K562 (cell line): ENCODE data around the gene CLIP2. TPM values are rescaled to one million over a fixed set of nuclear protein-coding genes. Genes with fewer than 3 reads are reported as not detected.

ENCODE experiments used
- CCAR2 ChIP-seq: fragments of 200-400 bp; formaldehyde crosslinking; IDR thresholded peaks from 2 replicates; pipeline ENCODE4 v1.6.1; 2017; ENCODE audit warnings: mild to moderate bottlenecking, low read depth, low read length
- CEBPG ChIP-seq, 3 experiments: fragments of 200-800 bp in 1 of 3; sonication (Bioruptor generic) in 1 of 3; sonication (generic) in 1 of 3; formaldehyde crosslinking in 1 of 3; IDR thresholded peaks in 2 of 3; conservative IDR thresholded peaks in 1 of 3; 2 replicates each; pipeline versions ENCODE4 v1.6.1 to v1.8.0; 2016 to 2022; ENCODE audit warnings: missing compliant biosample characterization in 2 of 3, missing genetic modification characterization in 2 of 3, mild to moderate bottlenecking in 1 of 3, missing genetic modification reagents in 1 of 3
- EP400 ChIP-seq: fragments of 450-650 bp; IDR thresholded peaks from 2 replicates; pipeline ENCODE4 v1.6.1; 2017; ENCODE audit warnings: antibody characterized with exemption, mild to moderate bottlenecking, moderate library complexity
- HDAC1 ChIP-seq, 2 experiments: fragments of 450-650 bp; IDR thresholded peaks; 2 replicates each; pipeline ENCODE4 v1.6.1; 2016 to 2017; ENCODE audit warnings: inconsistent platforms in 1 of 2, mild to moderate bottlenecking in 1 of 2, moderate library complexity in 1 of 2
- HOXB6 ChIP-seq: fragments of 250-450 bp; sonication (Bioruptor Pico); IDR thresholded peaks from 2 replicates; pipeline ENCODE4 v1.5.1; 2022; ENCODE audit warnings: mild to moderate bottlenecking, borderline replicate concordance
- MTA2 ChIP-seq: fragments of 450-650 bp; IDR thresholded peaks from 2 replicates; pipeline ENCODE4 v1.6.1; 2016; ENCODE audit warnings: low read depth
- MTF1 ChIP-seq: fragments of 250-450 bp; sonication (Bioruptor Pico); IDR thresholded peaks from 2 replicates; pipeline ENCODE4 v1.9.0; 2021; ENCODE audit warnings: moderate library complexity, mild to moderate bottlenecking, inconsistent platforms, borderline replicate concordance
- RAD21 ChIP-seq, 2 experiments: fragments of 250-450 bp in 1 of 2; fragments of 450-650 bp in 1 of 2; sonication (Bioruptor Pico) in 1 of 2; formaldehyde crosslinking in 1 of 2; IDR thresholded peaks in 1 of 2; conservative IDR thresholded peaks in 1 of 2; 2 replicates each; pipeline versions ENCODE4 v1.4.0 to v1.8.0; 2020 to 2022; ENCODE audit warnings: mild to moderate bottlenecking in 2 of 2, moderate library complexity in 1 of 2
- RAD51 ChIP-seq: fragments of 450-650 bp; IDR thresholded peaks from 2 replicates; pipeline ENCODE4 v1.7.1; 2016; ENCODE audit warnings: low read depth, mild to moderate bottlenecking, borderline replicate concordance
- SREBF2 ChIP-seq: sonication (generic); formaldehyde crosslinking; IDR thresholded peaks from 2 replicates; pipeline ENCODE4 v1.4.0; 2020; ENCODE audit warnings: mild to moderate bottlenecking, missing genetic modification reagents
- TAF1 ChIP-seq: IDR thresholded peaks from 2 replicates; pipeline ENCODE4 v1.6.1; 2011; ENCODE audit warnings: mild to moderate bottlenecking, low read length, moderate library complexity; ENCODE audit not compliant: insufficient read depth, control insufficient read depth, severe bottlenecking; ENCODE audit errors: extremely low read depth
- TEAD4 ChIP-seq, 2 experiments: sonication (generic) in 1 of 2; formaldehyde crosslinking in 1 of 2; IDR thresholded peaks; 2 replicates each; pipeline versions ENCODE4 v1.6.1 to v1.8.0; 2012 to 2022; ENCODE audit warnings: borderline replicate concordance in 1 of 2, inconsistent platforms in 1 of 2, low read length in 1 of 2, mild to moderate bottlenecking in 1 of 2, missing genetic modification reagents in 1 of 2
- XRCC3 ChIP-seq: fragments of 450-650 bp; IDR thresholded peaks from 2 replicates; pipeline ENCODE4 v1.6.1; 2017; ENCODE audit warnings: mild to moderate bottlenecking, moderate library complexity
- ZBTB11 ChIP-seq, 3 experiments: fragments of 200-800 bp in 1 of 3; fragments of 250-450 bp in 1 of 3; fragments of 450-650 bp in 1 of 3; sonication (Bioruptor Pico) in 1 of 3; sonication (Bioruptor generic) in 1 of 3; formaldehyde crosslinking in 1 of 3; IDR thresholded peaks; 2 replicates each; pipeline versions ENCODE4 v1.6.1 to v1.8.0; 2016 to 2022; ENCODE audit warnings: mild to moderate bottlenecking in 2 of 3, missing genetic modification characterization in 2 of 3, missing compliant biosample characterization in 1 of 3, moderate library complexity in 1 of 3
- ZC3H11A ChIP-seq: IDR thresholded peaks from 2 replicates; pipeline ENCODE4 v1.6.1; 2012; ENCODE audit warnings: low read depth, low read length, improper control_type of control experiment
- ZFX ChIP-seq: sonication (generic); formaldehyde crosslinking; IDR thresholded peaks from 2 replicates; pipeline ENCODE4 v1.8.0; 2022; ENCODE audit warnings: mild to moderate bottlenecking, missing genetic modification reagents, moderate library complexity
- ZNF217 ChIP-seq: sonication (generic); formaldehyde crosslinking; IDR thresholded peaks from 2 replicates; pipeline ENCODE4 v1.8.0; 2022; ENCODE audit warnings: mild to moderate bottlenecking, missing genetic modification reagents
- ZNF24 ChIP-seq: fragments of 450-650 bp; IDR thresholded peaks from 2 replicates; pipeline ENCODE4 v1.6.1; 2016
- ZNF639 ChIP-seq, 2 experiments: fragments of 200-800 bp in 1 of 2; sonication (Bioruptor generic) in 1 of 2; sonication (generic) in 1 of 2; formaldehyde crosslinking in 1 of 2; IDR thresholded peaks in 1 of 2; conservative IDR thresholded peaks in 1 of 2; 2 replicates each; pipeline versions ENCODE4 v1.5.0 to v1.6.1; 2016 to 2020; ENCODE audit warnings: missing compliant biosample characterization in 1 of 2, missing genetic modification characterization in 1 of 2, missing genetic modification reagents in 1 of 2
- ZNF778 ChIP-seq: fragments of 450-650 bp; formaldehyde crosslinking; IDR thresholded peaks from 2 replicates; pipeline ENCODE4 v1.4.0; 2020; ENCODE audit warnings: mild to moderate bottlenecking, moderate library complexity
- polyA plus RNA-seq, 8 experiments: library from polyadenylated mRNA; depleted of rRNA in 4 of 8; stranded (reverse) in 5 of 8; unstranded in 3 of 8; fragments of >200 nt; fragmentation: Nextera tagmentation in 2 of 8; fragmentation: Illumina TruSeq in 1 of 8; extraction: Ambion mirVana in 2 of 8; extraction: Trizol in 1 of 8; gene quantifications; 2 replicates each; pipeline versions ENCODE4 v1.2.1 to v1.2.3, GENCODE V29; 2011 to 2014; ENCODE audit warnings: inconsistent platforms in 1 of 8, missing spikeins in 1 of 8
- total RNA-seq, 7 experiments: library from RNA; depleted of rRNA in 6 of 7; stranded (reverse); fragments of >200 nt in 6 of 7; fragmentation: Illumina TruSeq in 2 of 7; extraction: Trizol in 2 of 7; gene quantifications; 2 replicates each; pipeline versions ENCODE4 v1.2.1 to v1.2.3, GENCODE V29; 2011 to 2021; ENCODE audit warnings: low replicate concordance in 1 of 7
- TF ChIP-seq, protein P1 (sequence below), 2 experiments: fragments of 250-450 bp in 1 of 2; fragments of 450-650 bp in 1 of 2; sonication (Bioruptor Pico) in 1 of 2; IDR thresholded peaks; 2 replicates each; pipeline versions ENCODE4 v1.6.1 to v1.8.0; 2016 to 2021; ENCODE audit warnings: mild to moderate bottlenecking in 2 of 2, moderate library complexity in 2 of 2, missing compliant biosample characterization in 1 of 2, missing genetic modification characterization in 1 of 2

The CLIP2 gene
- total and polyA plus RNA-seq, 9 of the 15 experiments (the other 6 are each of a cell fraction or from before 2014, with no cell fraction given), result 0.07 to 5.4 (median 2.1) TPM

DNA sequence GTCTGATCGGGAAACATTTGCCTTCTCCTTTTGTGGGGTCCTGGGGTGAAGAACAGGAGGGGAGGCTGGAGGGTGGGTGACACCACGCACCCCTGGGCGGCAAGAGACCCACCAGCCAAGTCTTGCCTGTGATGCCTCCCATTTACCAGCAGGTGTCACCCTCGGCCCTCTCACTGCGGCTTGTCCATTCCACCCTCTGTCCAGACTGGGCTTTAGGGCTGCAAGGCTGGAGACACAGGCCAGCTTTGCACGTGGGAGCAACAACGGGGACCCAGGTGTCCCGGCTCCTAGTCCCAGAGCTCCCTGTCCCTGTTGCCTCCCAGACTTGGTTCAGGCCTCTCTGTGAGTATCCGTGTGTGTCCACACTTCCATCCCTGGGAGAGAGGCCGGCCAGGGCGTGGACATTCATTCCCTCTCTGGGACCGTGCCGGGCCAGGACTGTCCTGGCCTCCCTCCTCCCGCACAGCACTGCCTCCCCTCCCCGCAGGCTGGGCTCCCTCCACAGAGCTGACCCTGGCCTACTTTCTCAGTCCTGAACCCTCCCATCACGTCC is 128.3 kb downstream of the CLIP2 start (continued):
- no peak for TF ChIP-seq XRCC3
- TF ChIP-seq HDAC1 (IDR thresholded peaks at IDR 0.05), result peak in 1 of 2 experiments; percentile 64; a peak in 1 of 4 replicates
- no peak for TF ChIP-seq EP400
- TF ChIP-seq, protein P1, sequence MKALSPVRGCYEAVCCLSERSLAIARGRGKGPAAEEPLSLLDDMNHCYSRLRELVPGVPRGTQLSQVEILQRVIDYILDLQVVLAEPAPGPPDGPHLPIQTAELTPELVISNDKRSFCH (CRISPR knock-in tag; IDR thresholded peaks at IDR 0.05), result no peak
- TF ChIP-seq, protein P1 (tag; IDR thresholded peaks at IDR 0.05), result no peak
- peak; percentile 98 for TF ChIP-seq RAD21 (CRISPR knock-in tag; conservative IDR thresholded peaks at IDR 0.05 in 1 of 2, IDR thresholded peaks at IDR 0.05 in 1 of 2)
- no peak for TF ChIP-seq ZFX (CRISPR knock-in tag)
- no peak for TF ChIP-seq ZBTB11 (CRISPR knock-in tag; IDR thresholded peaks at IDR 0.05)
- TF ChIP-seq ZNF778 (CRISPR knock-in tag), result no peak
- TF ChIP-seq ZNF639 (CRISPR knock-in tag; conservative IDR thresholded peaks at IDR 0.05 in 1 of 2, IDR thresholded peaks at IDR 0.05 in 1 of 2), result no peak
- TF ChIP-seq ZNF24, result no peak
- no peak for TF ChIP-seq CEBPG (CRISPR knock-in tag; IDR thresholded peaks at IDR 0.05)
- no peak for TF ChIP-seq CEBPG (tag; conservative IDR thresholded peaks at IDR 0.05 in 1 of 2, IDR thresholded peaks at IDR 0.05 in 1 of 2)
- no peak for TF ChIP-seq HOXB6
- no peak for TF ChIP-seq ZNF217 (CRISPR knock-in tag)
- no peak for TF ChIP-seq TAF1
- no peak for TF ChIP-seq ZC3H11A
- no peak for TF ChIP-seq MTF1 (CRISPR knock-in tag)
- no peak for TF ChIP-seq TEAD4 (IDR thresholded peaks at IDR 0.05; ENCODE audit: low read length)
- no peak for TF ChIP-seq TEAD4 (CRISPR knock-in tag; IDR thresholded peaks at IDR 0.05; ENCODE audit: borderline replicate concordance)
- no peak for TF ChIP-seq CCAR2
- TF ChIP-seq RAD51, result no peak
- 0 out of 2 replicates have a peak, but pooled peaks have one; percentile 24 for TF ChIP-seq MTA2
- no peak for TF ChIP-seq SREBF2
